HepG2 (cell line): ENCODE data around the gene PLBD2. TPM values are rescaled to one million over a fixed set of nuclear protein-coding genes. Genes with fewer than 3 reads are reported as not detected.
A peak's percentile ranks its signal among the peaks of the same experiment; 100 is the strongest.

Experiments
- ATAC-seq: fragments of 200-7000 bp; cut with Tn5 transposase; 3 replicates; pipeline ENCODE4 v1.9.1; 2020; ENCODE audit warnings: mild to moderate bottlenecking, moderate library complexity
- BruUV-seq: library from RNA; stranded (reverse); fragments of 400-500 nt; replicated peaks from 2 replicates; lab custom pipeline; 2021; lab: Mats Ljungman, UMichigan
- CTCF ChIA-PET: fragments of 300-600 bp; formaldehyde crosslinking; extraction: SDS; loops from one replicate; lab custom pipeline; 2021; ENCODE audit warnings: low total read pairs, inconsistent platforms, low intra/inter-chr PET ratio; lab: Yijun Ruan, JAX
- POLR2A ChIA-PET: fragments of 350-600 bp; sonication (Branson Sonifier 250); formaldehyde crosslinking; loops from one replicate; lab custom pipeline; 2020; ENCODE audit warnings: antibody characterized with exemption, inconsistent platforms; lab: Yijun Ruan, JAX
- DNase-seq: peaks from one replicate; pipeline ENCODE4 v3.0.0-alpha.2; 2015; ENCODE audit warnings: low spot score
- FAIRE-seq: peaks from 3 replicates; lab custom pipeline; 2011; peaks lifted over from hg19 to GRCh38; lab: Jason Lieb, UNC
- H2AFZ ChIP-seq: one replicate; pipeline ENCODE4 v1.6.1; 2011; ENCODE audit warnings: low read length, inconsistent platforms
- H3K27ac ChIP-seq: fragments of 300-600 bp; 3 replicates; pipeline ENCODE4 v1.8.0; 2011; ENCODE audit warnings: mixed run types, mild to moderate bottlenecking, mixed read lengths, low read length, inconsistent platforms; ENCODE audit not compliant: insufficient read depth; ENCODE audit errors: extremely low read length
- H3K27me3 ChIP-seq, 2 experiments: fragments of 200-600 bp in 1 of 2; 2 replicates in 1 of 2; 3 replicates in 1 of 2; pipeline versions ENCODE4 v1.6.0 to v1.8.0; 2011; ENCODE audit warnings: low read length in 2 of 2, mild to moderate bottlenecking in 2 of 2, moderate library complexity in 2 of 2, inconsistent platforms in 1 of 2; ENCODE audit not compliant: insufficient read depth in 2 of 2, control insufficient read depth in 1 of 2
- H3K36me3 ChIP-seq, 2 experiments: fragments of 200-600 bp in 1 of 2; replicated peaks in 1 of 2; 2 replicates in 1 of 2; 3 replicates in 1 of 2; pipeline versions ENCODE4 v1.5.1 to v1.8.0; 2011; ENCODE audit warnings: low read length in 2 of 2, inconsistent platforms in 1 of 2; ENCODE audit not compliant: insufficient read depth in 2 of 2, control insufficient read depth in 1 of 2
- H3K4me1 ChIP-seq: 2 replicates; pipeline ENCODE4 v1.5.1; 2012; ENCODE audit warnings: low read length, inconsistent platforms; ENCODE audit not compliant: insufficient read depth
- H3K4me2 ChIP-seq: 2 replicates; pipeline ENCODE4 v1.6.0; 2011; ENCODE audit warnings: low read depth, low read length, inconsistent platforms
- H3K4me3 ChIP-seq, 3 experiments: fragments of 200-600 bp in 1 of 3; sonication (generic), shearing (Covaris generic) in 1 of 3; replicated peaks in 1 of 3; 2 replicates each; pipeline ENCODE4 v1.5.1; 2011 to 2016; ENCODE audit warnings: low read length in 3 of 3, inconsistent platforms in 2 of 3, low read depth in 2 of 3, mild to moderate bottlenecking in 2 of 3, control low read depth in 1 of 3, mixed read lengths in 1 of 3; ENCODE audit not compliant: insufficient read depth in 1 of 3
- H3K79me2 ChIP-seq: one replicate; pipeline ENCODE4 v1.6.1; 2011; ENCODE audit warnings: low read length, inconsistent platforms; ENCODE audit not compliant: insufficient read depth
- H3K9ac ChIP-seq: 2 replicates; pipeline ENCODE4 v1.6.0; 2011; ENCODE audit warnings: mild to moderate bottlenecking, low read depth, low read length, inconsistent platforms; ENCODE audit not compliant: insufficient read depth
- H3K9me3 ChIP-seq: 2 replicates; pipeline ENCODE4 v1.5.1; 2012; ENCODE audit warnings: mild to moderate bottlenecking, low read length
- H4K20me1 ChIP-seq: 2 replicates; pipeline ENCODE4 v1.6.0; 2011; ENCODE audit warnings: inconsistent platforms, mild to moderate bottlenecking, low read length, moderate library complexity; ENCODE audit not compliant: insufficient read depth
- ATM ChIP-seq: fragments of 450-650 bp; IDR thresholded peaks from 2 replicates; pipeline ENCODE4 v1.7.1; 2017; ENCODE audit warnings: mild to moderate bottlenecking, borderline replicate concordance
- DDIT3 ChIP-seq: sonication (generic); formaldehyde crosslinking; IDR thresholded peaks from 2 replicates; pipeline ENCODE4 v1.4.0; 2020; ENCODE audit warnings: mild to moderate bottlenecking, missing genetic modification reagents
- FOXC1 ChIP-seq: sonication (generic); formaldehyde crosslinking; IDR thresholded peaks from 2 replicates; pipeline ENCODE4 v1.8.0; 2022; ENCODE audit warnings: mild to moderate bottlenecking, missing genetic modification reagents, borderline replicate concordance
- MAF1 ChIP-seq: sonication (generic); formaldehyde crosslinking; IDR thresholded peaks from 2 replicates; pipeline ENCODE4 v1.5.0; 2020; ENCODE audit warnings: missing genetic modification reagents, borderline replicate concordance
- NCOA5 ChIP-seq: sonication (generic); formaldehyde crosslinking; IDR thresholded peaks from 2 replicates; pipeline ENCODE4 v1.4.0; 2020; ENCODE audit warnings: missing genetic modification reagents
- PCBP1 ChIP-seq: fragments of 200-400 bp; formaldehyde crosslinking; IDR thresholded peaks from 2 replicates; pipeline ENCODE4 v1.6.1; 2017; ENCODE audit warnings: mild to moderate bottlenecking, low read depth, low read length, borderline replicate concordance
- SPEN ChIP-seq: sonication (generic); formaldehyde crosslinking; IDR thresholded peaks from 2 replicates; pipeline ENCODE4 v1.5.1; 2020; ENCODE audit warnings: low read depth, mild to moderate bottlenecking, missing genetic modification reagents
- TCF12 ChIP-seq, 2 experiments: fragments of 450-650 bp in 1 of 2; sonication (generic) in 1 of 2; formaldehyde crosslinking in 1 of 2; IDR thresholded peaks; 2 replicates each; pipeline versions ENCODE4 v1.6.1 to v1.8.0; 2017 to 2022; ENCODE audit warnings: antibody characterized with exemption in 1 of 2, mild to moderate bottlenecking in 1 of 2, missing genetic modification reagents in 1 of 2, moderate library complexity in 1 of 2
- THAP8 ChIP-seq: sonication (generic); formaldehyde crosslinking; IDR thresholded peaks from 2 replicates; pipeline ENCODE4 v1.5.1; 2020; ENCODE audit warnings: missing genetic modification reagents, mild to moderate bottlenecking, borderline replicate concordance
- ZBTB4 ChIP-seq: sonication (generic); formaldehyde crosslinking; IDR thresholded peaks from 2 replicates; pipeline ENCODE4 v1.4.0; 2020; ENCODE audit warnings: missing genetic modification reagents, mild to moderate bottlenecking, borderline replicate concordance
- ZFP90 ChIP-seq: sonication (generic); formaldehyde crosslinking; IDR thresholded peaks from 2 replicates; pipeline ENCODE4 v1.8.0; 2022; ENCODE audit warnings: missing genetic modification reagents, mild to moderate bottlenecking, inconsistent platforms, borderline replicate concordance
- ZNF33A ChIP-seq: sonication (generic); formaldehyde crosslinking; IDR thresholded peaks from 2 replicates; pipeline ENCODE4 v1.5.1; 2020; ENCODE audit warnings: missing genetic modification reagents, mild to moderate bottlenecking, moderate library complexity, borderline replicate concordance
- ZNF382 ChIP-seq: sonication (generic); formaldehyde crosslinking; IDR thresholded peaks from 2 replicates; pipeline ENCODE4 v1.5.0; 2020; ENCODE audit warnings: missing genetic modification reagents, mild to moderate bottlenecking, borderline replicate concordance
- ZNF510 ChIP-seq: sonication (generic); formaldehyde crosslinking; IDR thresholded peaks from 2 replicates; pipeline ENCODE4 v1.4.0; 2020; ENCODE audit warnings: low read depth, mild to moderate bottlenecking, missing genetic modification reagents
- ZNF589 ChIP-seq: sonication (generic); formaldehyde crosslinking; conservative IDR thresholded peaks from 2 replicates; pipeline ENCODE4 v1.8.0; 2022; ENCODE audit warnings: mild to moderate bottlenecking, moderate library complexity, missing genetic modification reagents
- ZNF777 ChIP-seq: sonication (generic); formaldehyde crosslinking; IDR thresholded peaks from 2 replicates; pipeline ENCODE4 v1.4.0; 2020; ENCODE audit warnings: missing genetic modification reagents
- ZNF839 ChIP-seq: sonication (generic); formaldehyde crosslinking; IDR thresholded peaks from 2 replicates; pipeline ENCODE4 v1.4.0; 2020; ENCODE audit warnings: missing genetic modification reagents, mild to moderate bottlenecking, borderline replicate concordance
- ZNF891 ChIP-seq: sonication (generic); formaldehyde crosslinking; IDR thresholded peaks from 2 replicates; pipeline ENCODE4 v1.5.0; 2020; ENCODE audit warnings: mild to moderate bottlenecking, missing genetic modification reagents
- WGBS: methylation state at CpG from one replicate; pipeline ENCODE4 v1.1.6; 2017; ENCODE audit warnings: low lambda C conversion rate; 5-methylcytosine and 5-hydroxymethylcytosine counted together
- in situ Hi-C: cut with HindIII; loops from 2 replicates; pipeline ENCODE4 v1.10.0; 2017; ENCODE audit warnings: low pct_unique_long_range_greater_than_20kb; ENCODE audit not compliant: extremely low pct_ligation_motif_present
- intact Hi-C: fragments of 100-400 bp; cut with micrococcal nuclease; formaldehyde crosslinking; loops from one replicate; pipeline ENCODE4 v1.10.0; 2022; ENCODE audit not compliant: unreplicated experiment
- polyA plus RNA-seq, 8 experiments: library from polyadenylated mRNA; depleted of rRNA in 3 of 8; stranded (reverse) in 7 of 8; unstranded in 1 of 8; fragments of >200 nt; fragmentation: Illumina TruSeq in 4 of 8; extraction: Trizol in 4 of 8; gene quantifications; 2 replicates each; pipeline versions ENCODE4 v1.2.1 to v1.2.3, GENCODE V29; 2011 to 2016; ENCODE audit warnings: low read depth in 4 of 8, missing spikeins in 1 of 8, mixed read lengths in 1 of 8; ENCODE audit not compliant: insufficient read depth in 1 of 8
- total RNA-seq, 5 experiments: library from RNA; depleted of rRNA; stranded (reverse); fragments of >200 nt; fragmentation: Illumina TruSeq; extraction: Trizol; gene quantifications; 2 replicates each; pipeline ENCODE4 v1.2.3, GENCODE V29; 2016; ENCODE audit warnings: low read depth in 1 of 5

Gene PLBD2
- total and polyA plus RNA-seq, 2 of the 13 experiments (the other 11 are each of a cell fraction or from before 2014, with no cell fraction given) = 6.7 to 8.5 TPM

GRCh38 chr12:113359133-113359938 is 949 bp downstream of the PLBD2 start:
- intact Hi-C loops = loop anchor here (1.0 to 5.0 kb wide), 2 partner anchors 47 to 157 kb away; no protein-coding TSS in a partner anchor
- H3K4me3 ChIP-seq = peak overlapping the region; percentile 80 to 94 (median 86)
- H3K9me3 ChIP-seq = no peaks in the 10 kb centered on the region
- peaks cover 7% of the 10 kb centered on the region for H4K20me1 ChIP-seq
- H3K27me3 ChIP-seq = no peaks in the 10 kb centered on the region; a peak in 1 of 5 replicates
- H3K79me2 ChIP-seq = no peaks in the 10 kb centered on the region
- H3K9ac ChIP-seq = peak overlapping the region; percentile 73
- in situ Hi-C loops = loop anchor here (10.0 kb wide), 1 partner anchor 165 kb away; no protein-coding TSS in a partner anchor
- ChIA-PET CTCF (interaction anchor here (0.5 to 0.8 kb wide), 2 partner anchors 47 to 134 kb away, joined by 3 read pairs; no protein-coding TSS in a partner anchor), POLR2A (interaction anchor here (1.8 kb wide), 1 partner anchor 24 kb away, joined by 14 read pairs; the partner anchor contains the start of gene SLC8B1)
- H3K4me2 ChIP-seq = peak overlapping the region; percentile 86
- H3K27ac ChIP-seq = peak overlapping the region; percentile 38
- 41% methylated on average over 6 of the region's 11 CpGs for WGBS
- ATAC-seq (peak; percentile 6), FAIRE-seq (no peak), DNase-seq (no peak)
- no TSS peak for BruUV-seq
- H3K36me3 ChIP-seq = peaks cover 0 to 1% of the 10 kb centered on the region in 2 experiments; a peak in 1 of 5 replicates
- H2AFZ ChIP-seq = no peak overlapping the region
- peaks cover 37% of the 10 kb centered on the region for H3K4me1 ChIP-seq
- TF ChIP-seq FOXC1 (peak; percentile 2; the same call in 1 of the 2 replicates), ZFP90 (CRISPR knock-in tag) (0 out of 2 replicates have a peak, but pooled peaks have one; percentile 9), THAP8 (CRISPR knock-in tag) (0 out of 2 replicates have a peak, but pooled peaks have one; percentile 62), SPEN (CRISPR knock-in tag) (no peak), ATM (no peak), NCOA5 (CRISPR knock-in tag) (no peak), PCBP1 (no peak), ZNF33A (CRISPR knock-in tag) (no peak), ZNF891 (CRISPR knock-in tag) (peak; percentile 43; the same call in 1 of the 2 replicates), ZBTB4 (0 out of 2 replicates have a peak, but pooled peaks have one; percentile 50), ZNF382 (CRISPR knock-in tag) (no peak), DDIT3 (no peak), ZNF589 (CRISPR knock-in tag) (no peak), ZNF510 (CRISPR knock-in tag) (no peak), TCF12 (IDR thresholded peaks at IDR 0.05) (no peak), TCF12 (CRISPR knock-in tag; IDR thresholded peaks at IDR 0.05) (no peak), ZNF839 (peak; percentile 14; the same call in 1 of the 2 replicates), MAF1 (CRISPR knock-in tag) (no peak), ZNF777 (no peak)
